IMR-90 (cell line): ENCODE measurements around the gene IL5RA.

ENCODE experiments used
- CHD1 ChIP-seq: IDR thresholded peaks from 2 replicates; pipeline ENCODE4 v1.6.1; 2012; ENCODE audit warnings: low read depth, low read length, improper control_type of control experiment
- FOS ChIP-seq: fragments of 150-350 bp; IDR thresholded peaks from 2 replicates; pipeline ENCODE4 v1.6.1; 2016; ENCODE audit warnings: low read depth, low read length
- MAZ ChIP-seq: IDR thresholded peaks from 2 replicates; pipeline ENCODE4 v1.6.1; 2012; ENCODE audit warnings: low read depth, mild to moderate bottlenecking, low read length, improper control_type of control experiment, moderate library complexity, borderline replicate concordance
- MXI1 ChIP-seq: IDR thresholded peaks from 2 replicates; pipeline ENCODE4 v1.6.1; 2012; ENCODE audit warnings: low read depth, mild to moderate bottlenecking, low read length, moderate library complexity, borderline replicate concordance
- POLR2A ChIP-seq: IDR thresholded peaks from 2 replicates; pipeline ENCODE4 v1.6.1; 2012; ENCODE audit warnings: mild to moderate bottlenecking, low read depth, low read length
- RAD21 ChIP-seq: IDR thresholded peaks from 2 replicates; pipeline ENCODE4 v1.6.1; 2012; ENCODE audit warnings: low read length, improper control_type of control experiment
- RFX5 ChIP-seq: IDR thresholded peaks from 2 replicates; pipeline ENCODE4 v1.8.0; 2012; ENCODE audit warnings: low read depth, mild to moderate bottlenecking, low read length, moderate library complexity
- SMC3 ChIP-seq: fragments of 150-350 bp; IDR thresholded peaks from 2 replicates; pipeline ENCODE4 v1.6.1; 2016; ENCODE audit warnings: low read depth, mild to moderate bottlenecking, antibody characterized with exemption, low read length, moderate library complexity
- TF ChIP-seq, protein P1 (sequence below): conservative IDR thresholded peaks from 2 replicates; pipeline ENCODE4 v1.5.1; 2012; ENCODE audit warnings: mild to moderate bottlenecking, low read depth, low read length, improper control_type of control experiment
- TF ChIP-seq, protein P2 (sequence below): fragments of 150-350 bp; IDR thresholded peaks from 2 replicates; pipeline ENCODE4 v1.6.1; 2016; ENCODE audit warnings: low read depth, mild to moderate bottlenecking, low read length, moderate library complexity, borderline replicate concordance
- TF ChIP-seq, protein P3 (sequence below): fragments of 150-350 bp; IDR thresholded peaks from 2 replicates; pipeline ENCODE4 v1.6.1; 2017; ENCODE audit warnings: mild to moderate bottlenecking, antibody characterized with exemption, low read length, low read depth

DNA sequence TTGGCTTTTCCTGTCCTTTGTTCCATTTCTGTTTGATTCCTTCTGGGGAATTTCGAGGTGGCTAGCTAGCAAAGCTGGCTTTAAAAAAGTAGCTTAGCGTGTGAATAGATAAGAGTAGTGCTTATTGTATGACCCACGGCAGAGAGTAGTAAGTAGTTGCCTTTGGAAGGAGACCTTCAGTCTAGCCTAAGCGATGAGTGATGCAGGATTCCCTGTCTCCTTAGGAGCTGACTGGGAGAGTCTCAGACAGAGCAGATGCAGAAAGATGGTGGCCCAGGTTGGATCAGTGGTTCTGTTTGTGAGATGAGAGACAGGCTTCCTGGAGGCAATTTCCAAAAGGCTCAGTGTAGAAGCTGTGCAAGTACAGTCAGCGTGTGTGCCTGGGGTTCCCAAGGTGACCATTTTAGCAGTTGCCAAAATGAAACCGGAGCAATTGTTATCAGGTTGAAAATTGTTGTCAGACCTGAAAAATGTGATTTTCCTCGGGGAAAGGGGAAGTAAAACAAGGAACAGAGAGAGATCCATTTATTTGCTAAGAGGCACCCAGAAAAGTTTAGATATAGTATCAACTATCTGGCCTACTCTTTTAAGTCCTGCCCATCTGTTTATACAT lies 681 bp upstream of the IL5RA start:
- TF ChIP-seq, protein P1, sequence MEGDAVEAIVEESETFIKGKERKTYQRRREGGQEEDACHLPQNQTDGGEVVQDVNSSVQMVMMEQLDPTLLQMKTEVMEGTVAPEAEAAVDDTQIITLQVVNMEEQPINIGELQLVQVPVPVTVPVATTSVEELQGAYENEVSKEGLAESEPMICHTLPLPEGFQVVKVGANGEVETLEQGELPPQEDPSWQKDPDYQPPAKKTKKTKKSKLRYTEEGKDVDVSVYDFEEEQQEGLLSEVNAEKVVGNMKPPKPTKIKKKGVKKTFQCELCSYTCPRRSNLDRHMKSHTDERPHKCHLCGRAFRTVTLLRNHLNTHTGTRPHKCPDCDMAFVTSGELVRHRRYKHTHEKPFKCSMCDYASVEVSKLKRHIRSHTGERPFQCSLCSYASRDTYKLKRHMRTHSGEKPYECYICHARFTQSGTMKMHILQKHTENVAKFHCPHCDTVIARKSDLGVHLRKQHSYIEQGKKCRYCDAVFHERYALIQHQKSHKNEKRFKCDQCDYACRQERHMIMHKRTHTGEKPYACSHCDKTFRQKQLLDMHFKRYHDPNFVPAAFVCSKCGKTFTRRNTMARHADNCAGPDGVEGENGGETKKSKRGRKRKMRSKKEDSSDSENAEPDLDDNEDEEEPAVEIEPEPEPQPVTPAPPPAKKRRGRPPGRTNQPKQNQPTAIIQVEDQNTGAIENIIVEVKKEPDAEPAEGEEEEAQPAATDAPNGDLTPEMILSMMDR = no peak
- no peak for TF ChIP-seq MXI1
- no peak for TF ChIP-seq RAD21
- TF ChIP-seq SMC3 = no peak
- TF ChIP-seq FOS = no peak
- no peak for TF ChIP-seq POLR2A
- TF ChIP-seq RFX5 = no peak
- TF ChIP-seq CHD1 = no peak
- TF ChIP-seq, protein P2, sequence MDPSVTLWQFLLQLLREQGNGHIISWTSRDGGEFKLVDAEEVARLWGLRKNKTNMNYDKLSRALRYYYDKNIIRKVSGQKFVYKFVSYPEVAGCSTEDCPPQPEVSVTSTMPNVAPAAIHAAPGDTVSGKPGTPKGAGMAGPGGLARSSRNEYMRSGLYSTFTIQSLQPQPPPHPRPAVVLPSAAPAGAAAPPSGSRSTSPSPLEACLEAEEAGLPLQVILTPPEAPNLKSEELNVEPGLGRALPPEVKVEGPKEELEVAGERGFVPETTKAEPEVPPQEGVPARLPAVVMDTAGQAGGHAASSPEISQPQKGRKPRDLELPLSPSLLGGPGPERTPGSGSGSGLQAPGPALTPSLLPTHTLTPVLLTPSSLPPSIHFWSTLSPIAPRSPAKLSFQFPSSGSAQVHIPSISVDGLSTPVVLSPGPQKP = no peak
- no peak for TF ChIP-seq MAZ
- TF ChIP-seq, protein P3, sequence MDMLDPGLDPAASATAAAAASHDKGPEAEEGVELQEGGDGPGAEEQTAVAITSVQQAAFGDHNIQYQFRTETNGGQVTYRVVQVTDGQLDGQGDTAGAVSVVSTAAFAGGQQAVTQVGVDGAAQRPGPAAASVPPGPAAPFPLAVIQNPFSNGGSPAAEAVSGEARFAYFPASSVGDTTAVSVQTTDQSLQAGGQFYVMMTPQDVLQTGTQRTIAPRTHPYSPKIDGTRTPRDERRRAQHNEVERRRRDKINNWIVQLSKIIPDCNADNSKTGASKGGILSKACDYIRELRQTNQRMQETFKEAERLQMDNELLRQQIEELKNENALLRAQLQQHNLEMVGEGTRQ = no peak
